AG10803 (cell line): ENCODE data around the gene ZMIZ1.
A peak's percentile ranks its signal among the peaks of the same experiment; 100 is the strongest.

Source experiments
- DNase-seq: peaks from one replicate; pipeline ENCODE4 v3.0.0; 2010; ENCODE audit warnings: low read depth
- H3K4me3 ChIP-seq: 2 replicates; pipeline ENCODE4 v1.5.1; 2011; ENCODE audit warnings: mild to moderate bottlenecking, low read length, control low read depth
- TF ChIP-seq, protein P1 (sequence below): conservative IDR thresholded peaks from 2 replicates; pipeline ENCODE4 v1.5.1; 2011; ENCODE audit warnings: mild to moderate bottlenecking, low read length, control low read depth, inconsistent platforms

The ZMIZ1 gene

DNA sequence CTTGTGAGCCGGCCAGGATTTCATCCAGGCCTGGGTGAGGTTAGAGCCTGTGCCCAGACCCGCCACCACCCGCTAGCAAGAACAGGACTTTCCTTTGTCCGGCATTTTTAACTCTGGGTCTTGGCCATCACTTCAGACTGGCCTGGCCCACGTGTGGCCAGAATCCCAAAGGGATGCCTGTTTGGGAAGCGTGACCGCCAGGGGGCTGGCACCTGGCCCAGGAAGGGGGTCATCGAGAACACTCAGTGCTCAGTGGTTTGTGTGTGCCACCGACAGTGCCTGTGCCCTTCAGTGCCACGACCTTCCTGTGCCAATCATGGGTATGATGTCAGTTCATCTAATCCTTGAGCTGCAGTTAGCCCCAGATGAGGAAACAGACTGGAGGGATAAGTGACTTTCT is 85.0 kb downstream of the ZMIZ1 start:
- no peak for DNase-seq
- no peak overlapping the region for H3K4me3 ChIP-seq
- TF ChIP-seq, protein P1, sequence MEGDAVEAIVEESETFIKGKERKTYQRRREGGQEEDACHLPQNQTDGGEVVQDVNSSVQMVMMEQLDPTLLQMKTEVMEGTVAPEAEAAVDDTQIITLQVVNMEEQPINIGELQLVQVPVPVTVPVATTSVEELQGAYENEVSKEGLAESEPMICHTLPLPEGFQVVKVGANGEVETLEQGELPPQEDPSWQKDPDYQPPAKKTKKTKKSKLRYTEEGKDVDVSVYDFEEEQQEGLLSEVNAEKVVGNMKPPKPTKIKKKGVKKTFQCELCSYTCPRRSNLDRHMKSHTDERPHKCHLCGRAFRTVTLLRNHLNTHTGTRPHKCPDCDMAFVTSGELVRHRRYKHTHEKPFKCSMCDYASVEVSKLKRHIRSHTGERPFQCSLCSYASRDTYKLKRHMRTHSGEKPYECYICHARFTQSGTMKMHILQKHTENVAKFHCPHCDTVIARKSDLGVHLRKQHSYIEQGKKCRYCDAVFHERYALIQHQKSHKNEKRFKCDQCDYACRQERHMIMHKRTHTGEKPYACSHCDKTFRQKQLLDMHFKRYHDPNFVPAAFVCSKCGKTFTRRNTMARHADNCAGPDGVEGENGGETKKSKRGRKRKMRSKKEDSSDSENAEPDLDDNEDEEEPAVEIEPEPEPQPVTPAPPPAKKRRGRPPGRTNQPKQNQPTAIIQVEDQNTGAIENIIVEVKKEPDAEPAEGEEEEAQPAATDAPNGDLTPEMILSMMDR: no peak

GRCh38 chr10:79155301-79156081 is 86.7 kb downstream of the ZMIZ1 start:
- peak; percentile 50 for DNase-seq
- no peak overlapping the region for H3K4me3 ChIP-seq
- TF ChIP-seq, protein P1: peak; percentile 26; the same call in 1 of the 2 replicates

DNA sequence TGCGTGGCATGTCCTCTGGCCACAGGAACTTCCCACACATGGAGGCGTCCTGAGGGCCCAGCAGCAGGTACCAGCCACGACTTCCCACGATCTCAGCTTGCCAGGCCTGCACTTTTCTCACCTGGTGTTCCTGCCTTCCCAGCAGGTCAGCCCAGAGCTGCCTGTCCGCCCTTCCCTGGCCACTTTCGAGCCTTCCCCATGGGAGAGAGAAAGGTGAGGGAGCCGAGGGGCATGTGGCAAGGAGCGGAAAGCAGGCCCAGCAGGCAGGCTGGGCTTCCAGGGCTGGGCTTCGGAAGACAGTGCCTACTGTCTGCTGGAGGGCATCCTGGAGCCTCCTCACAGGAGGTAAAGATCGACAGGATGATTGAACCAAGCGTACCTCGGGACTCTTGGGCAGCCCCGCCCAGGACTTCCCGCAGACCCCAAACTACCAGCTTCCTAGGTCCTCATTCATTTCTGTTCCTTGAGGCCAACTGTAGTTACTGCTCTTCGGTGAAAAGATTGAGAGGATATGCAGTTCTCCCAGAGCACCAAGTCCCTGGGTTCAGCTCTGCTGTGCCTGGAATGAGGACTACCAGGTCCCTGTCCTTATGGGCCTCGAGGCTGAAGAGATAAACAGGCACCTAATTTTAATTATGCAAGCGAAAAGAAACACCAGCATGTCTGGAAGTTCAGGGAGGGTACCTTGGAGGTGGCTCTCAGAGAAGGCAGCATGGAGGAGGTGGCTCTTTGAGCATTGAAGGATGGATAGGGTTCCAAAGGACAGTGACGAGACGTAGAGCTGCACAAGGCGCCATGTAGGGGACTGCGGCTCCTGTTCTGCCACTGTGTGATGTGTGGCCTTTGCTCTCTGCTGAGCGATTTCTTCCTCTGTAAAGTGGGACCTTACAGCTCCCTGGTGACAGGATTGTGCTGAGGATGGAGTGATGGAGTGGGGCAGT is 87.8 kb downstream of the ZMIZ1 start:
- TF ChIP-seq, protein P1: no peak
- no peak for DNase-seq
- H3K4me3 ChIP-seq: no peak overlapping the region

DNA sequence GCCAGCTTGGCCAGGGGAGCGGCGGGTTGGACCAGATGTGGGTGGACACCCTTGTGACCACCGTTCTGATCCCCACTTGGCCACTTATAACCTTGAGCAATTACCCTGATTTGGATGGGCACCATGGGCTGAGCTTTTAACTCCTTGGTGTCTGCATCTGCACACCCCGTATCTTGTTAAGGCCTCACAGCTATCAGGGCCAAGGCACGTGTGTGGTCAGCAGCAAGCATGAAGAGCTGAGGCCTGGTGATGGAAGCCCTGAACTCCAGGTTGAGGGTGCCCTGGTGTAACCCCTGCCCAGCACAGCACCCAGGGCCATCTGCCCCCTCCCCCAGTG is 89.2 kb downstream of the ZMIZ1 start:
- DNase-seq: no peak
- TF ChIP-seq, protein P1: no peak
- no peak overlapping the region for H3K4me3 ChIP-seq

- no peak overlapping the region; the same call in 1 of the 2 replicates for H3K4me3 ChIP-seq
- no peak for DNase-seq
- TF ChIP-seq, protein P1: no peak
Observed at GRCh38 chr10:79158402-79159097, 89.8 kb downstream of the ZMIZ1 start.

DNA sequence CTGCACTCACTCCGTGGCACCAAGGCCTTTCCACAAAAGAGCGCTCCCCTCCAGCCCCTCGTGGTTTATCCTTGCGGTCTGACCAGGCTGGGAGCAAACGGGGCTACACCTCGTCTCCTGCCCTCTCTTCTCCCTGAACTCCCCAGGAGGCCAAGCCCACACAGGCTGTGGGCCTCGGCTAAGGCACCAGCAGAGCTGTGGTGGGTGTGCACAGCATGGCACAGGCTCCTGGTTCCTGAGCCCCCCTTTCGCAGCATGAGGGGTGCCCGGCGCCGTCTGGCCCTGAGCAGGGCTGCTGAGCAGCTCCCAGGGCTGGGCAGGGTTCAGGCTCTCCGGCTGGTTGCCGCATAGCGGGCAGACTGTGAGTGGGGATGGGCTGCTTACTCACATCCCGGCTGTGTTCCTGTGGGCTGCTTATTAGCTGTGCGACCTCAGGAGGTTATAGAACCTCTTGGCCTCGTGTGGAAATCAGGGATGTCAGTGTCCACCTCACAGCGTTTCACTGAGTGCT is 90.4 kb downstream of the ZMIZ1 start:
- DNase-seq: peak; percentile 83
- TF ChIP-seq, protein P1: no peak

More for the DNA sequence above, 90.4 kb downstream of the ZMIZ1 start:
- no peak overlapping the region; the same call in 1 of the 2 replicates for H3K4me3 ChIP-seq
